Measurements from ENCODE around the gene PLCL1.
"Not testable (repeated sequence)": the region's sequence is repeated elsewhere in the genome, so short reads cannot be mapped to it uniquely, and the experiment has no call there.

The PLCL1 gene

GRCh38 chr2:198016243-198016642, 211.8 kb downstream of the PLCL1 start:
- TF ChIP-seq, protein P1, sequence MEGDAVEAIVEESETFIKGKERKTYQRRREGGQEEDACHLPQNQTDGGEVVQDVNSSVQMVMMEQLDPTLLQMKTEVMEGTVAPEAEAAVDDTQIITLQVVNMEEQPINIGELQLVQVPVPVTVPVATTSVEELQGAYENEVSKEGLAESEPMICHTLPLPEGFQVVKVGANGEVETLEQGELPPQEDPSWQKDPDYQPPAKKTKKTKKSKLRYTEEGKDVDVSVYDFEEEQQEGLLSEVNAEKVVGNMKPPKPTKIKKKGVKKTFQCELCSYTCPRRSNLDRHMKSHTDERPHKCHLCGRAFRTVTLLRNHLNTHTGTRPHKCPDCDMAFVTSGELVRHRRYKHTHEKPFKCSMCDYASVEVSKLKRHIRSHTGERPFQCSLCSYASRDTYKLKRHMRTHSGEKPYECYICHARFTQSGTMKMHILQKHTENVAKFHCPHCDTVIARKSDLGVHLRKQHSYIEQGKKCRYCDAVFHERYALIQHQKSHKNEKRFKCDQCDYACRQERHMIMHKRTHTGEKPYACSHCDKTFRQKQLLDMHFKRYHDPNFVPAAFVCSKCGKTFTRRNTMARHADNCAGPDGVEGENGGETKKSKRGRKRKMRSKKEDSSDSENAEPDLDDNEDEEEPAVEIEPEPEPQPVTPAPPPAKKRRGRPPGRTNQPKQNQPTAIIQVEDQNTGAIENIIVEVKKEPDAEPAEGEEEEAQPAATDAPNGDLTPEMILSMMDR (conservative IDR thresholded peaks at IDR 0.05): no peak
- no peak overlapping the region for H3K27ac ChIP-seq

GRCh38 chr2:198017068-198017467, 212.7 kb downstream of the PLCL1 start:
- TF ChIP-seq, protein P1 (conservative IDR thresholded peaks at IDR 0.05): no peak
- H3K27ac ChIP-seq: no peak overlapping the region

GRCh38 chr2:198028955-198029354, 224.6 kb downstream of the PLCL1 start:
- H3K27ac ChIP-seq: no peak overlapping the region
- TF ChIP-seq ZFX (IDR thresholded peaks at IDR 0.05): no peak
- TF ChIP-seq, protein P1 (conservative IDR thresholded peaks at IDR 0.05): no peak

DNA sequence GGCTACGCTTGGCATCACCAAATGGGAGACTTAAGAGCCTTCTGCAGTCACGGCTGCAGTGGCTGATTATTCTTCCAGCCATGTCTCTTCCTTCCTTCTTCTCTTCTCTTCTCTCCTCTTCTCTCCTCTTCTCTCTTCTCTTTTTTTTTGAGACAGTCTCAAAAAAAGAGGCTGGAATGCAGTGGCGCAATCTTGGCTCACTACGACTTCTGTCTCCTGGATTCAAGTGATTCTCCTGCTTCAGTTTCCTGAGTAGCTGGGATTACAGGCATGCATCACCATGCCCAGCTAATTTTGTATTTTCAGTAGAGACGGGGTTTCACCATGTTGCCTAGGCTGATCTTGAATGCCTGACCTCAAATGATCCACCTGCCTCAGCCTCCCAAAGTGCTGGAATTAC, 225.2 kb downstream of the PLCL1 start:
- not testable (repeated sequence) for H3K27ac ChIP-seq

DNA sequence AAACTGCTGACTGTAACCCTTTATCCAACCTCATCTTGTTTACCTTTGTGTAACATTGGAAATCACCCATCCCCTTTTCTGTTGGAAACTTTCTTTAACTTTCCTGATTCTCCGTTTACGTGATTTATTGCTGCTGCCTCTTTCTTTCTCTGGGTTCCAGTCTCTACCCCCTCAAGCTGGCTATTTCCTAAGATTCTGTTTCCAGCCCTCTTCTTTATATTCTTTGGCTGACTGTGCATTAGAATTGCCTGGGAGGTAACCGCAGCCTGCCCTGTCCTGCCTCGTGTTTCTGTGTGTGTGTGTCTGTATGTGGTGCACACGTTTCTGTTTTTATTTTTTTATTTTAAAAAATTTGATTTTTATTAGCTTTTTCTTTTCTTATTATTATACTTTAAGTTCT, 229.2 kb downstream of the PLCL1 start:
- H3K27ac ChIP-seq: no peak overlapping the region

DNA sequence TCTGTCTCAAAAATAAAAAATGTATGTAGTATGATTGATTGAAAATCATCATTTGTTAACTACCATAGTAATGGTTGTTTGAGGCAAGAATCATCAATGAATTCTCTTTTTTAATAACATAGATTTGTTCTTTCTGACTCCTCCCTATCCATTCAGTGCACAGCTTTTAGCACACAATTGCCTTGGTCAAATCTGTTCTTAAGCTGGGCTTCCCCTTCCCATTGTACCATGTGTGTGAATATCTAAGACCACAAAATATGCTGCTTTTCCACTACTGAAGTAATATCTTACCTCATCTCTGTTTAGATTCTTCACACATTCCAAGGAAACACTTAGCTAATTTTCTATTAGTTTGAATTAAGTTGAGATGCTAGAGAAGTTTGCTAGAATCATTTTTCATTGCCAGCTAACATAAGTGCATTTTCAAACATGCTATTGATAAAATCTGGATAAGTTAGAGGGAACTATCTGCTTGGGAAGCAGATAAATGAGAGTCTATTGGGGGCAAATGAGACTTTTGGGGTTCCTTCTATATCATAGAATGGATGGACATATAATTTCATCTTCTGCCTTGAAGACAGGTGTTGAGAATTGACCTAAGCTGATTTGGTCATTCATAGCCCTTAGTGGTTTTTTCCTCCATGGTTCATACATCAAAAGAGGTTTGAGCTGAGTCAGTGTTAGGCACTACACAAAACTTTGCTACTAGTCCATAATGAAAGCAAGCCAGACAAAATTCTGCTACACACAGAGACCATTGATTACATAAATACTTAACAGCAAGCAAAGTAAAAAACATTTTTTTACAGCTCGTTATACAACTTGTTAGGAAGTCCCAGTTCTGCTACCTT, 231.9 kb downstream of the PLCL1 start:
- no peak for TF ChIP-seq ZFX (IDR thresholded peaks at IDR 0.05)
- TF ChIP-seq, protein P1 (conservative IDR thresholded peaks at IDR 0.05): no peak
- H3K27ac ChIP-seq: no peak overlapping the region

More for the DNA sequence above, 229.2 kb downstream of the PLCL1 start:
- TF ChIP-seq, protein P1 (conservative IDR thresholded peaks at IDR 0.05): no peak
- no peak for TF ChIP-seq ZFX (IDR thresholded peaks at IDR 0.05)

- no peak overlapping the region for H3K27ac ChIP-seq
- TF ChIP-seq, protein P1 (conservative IDR thresholded peaks at IDR 0.05): no peak
- TF ChIP-seq ZFX (IDR thresholded peaks at IDR 0.05): no peak
Observed at GRCh38 chr2:198040835-198041234, 236.4 kb downstream of the PLCL1 start.

- no peak overlapping the region for H3K27ac ChIP-seq
- TF ChIP-seq, protein P1 (conservative IDR thresholded peaks at IDR 0.05): no peak
- no peak for TF ChIP-seq ZFX (IDR thresholded peaks at IDR 0.05)
Observed at GRCh38 chr2:198042189-198042588, 237.8 kb downstream of the PLCL1 start.
